Uterus (tissue), 4 donors: ENCODE data around the gene COL4A3. TPM values are rescaled to one million over a fixed set of nuclear protein-coding genes. Genes with fewer than 3 reads are reported as not detected.

Source experiments
- DNase-seq, 2 donors: peaks; one replicate each; pipeline ENCODE4 v3.0.0-alpha.2; 2019 to 2020
- H3K27ac ChIP-seq, 2 donors: fragments of 200-600 bp; sonication (generic); 1 replicate in 1 of 2; 2 replicates in 1 of 2; pipeline ENCODE4 v1.5.1; 2016 to 2018
- H3K27me3 ChIP-seq, 2 donors: fragments of 200-600 bp; sonication (generic); one replicate each; pipeline ENCODE4 v1.5.1; 2018 to 2019; ENCODE audit warnings: control low read depth in 1 of 2
- H3K36me3 ChIP-seq, 2 donors: fragments of 200-600 bp; sonication (generic); one replicate each; pipeline ENCODE4 v1.5.1; 2019; ENCODE audit warnings: control low read depth in 1 of 2
- H3K4me1 ChIP-seq, 2 donors: fragments of 200-600 bp; sonication (generic); one replicate each; pipeline ENCODE4 v1.5.1; 2018 to 2019; ENCODE audit warnings: control low read depth in 1 of 2
- H3K4me3 ChIP-seq, 2 donors: fragments of 200-600 bp; sonication (generic); 1 replicate in 1 of 2; 2 replicates in 1 of 2; pipeline ENCODE4 v1.5.1; 2018 to 2019; ENCODE audit warnings: mild to moderate bottlenecking in 1 of 2
- H3K9me3 ChIP-seq, 2 donors: fragments of 200-600 bp; sonication (generic); one replicate each; pipeline ENCODE4 v1.5.1; 2019; ENCODE audit warnings: control low read depth in 1 of 2
- POLR2A ChIP-seq, 2 donors: fragments of 450-650 bp; IDR thresholded peaks; one replicate each; pipeline ENCODE4 v1.6.1; 2016; ENCODE audit warnings: antibody characterized with exemption in 2 of 2, mild to moderate bottlenecking in 1 of 2, moderate library complexity in 1 of 2
- intact Hi-C: fragments of 100-400 bp; cut with DNase I; formaldehyde crosslinking; loops from one replicate; pipeline ENCODE4 v1.15.1; 2023; ENCODE audit warnings: low total_unique reads
- total RNA-seq, 4 donors: library from RNA; depleted of rRNA in 3 of 4; stranded (reverse); fragments of >200 nt in 3 of 4; gene quantifications; one replicate each; pipeline versions ENCODE4 v1.1.0 to v1.2.4, GENCODE V29; 2014 to 2023
- TF ChIP-seq, protein P1 (sequence below), 4 experiments: fragments of 200-600 bp in 2 of 4; fragments of 450-650 bp in 2 of 4; sonication (generic) in 2 of 4; IDR thresholded peaks; one replicate each; pipeline ENCODE4 v1.5.1; 2016 to 2019; ENCODE audit warnings: antibody characterized with exemption in 4 of 4, mild to moderate bottlenecking in 2 of 4, moderate library complexity in 1 of 4
- donor health status: DM: yes; HTN: yes; CAD: no.

The COL4A3 gene
- total RNA-seq = 1 to 10 TPM in 2 of 4 donors, under 1 TPM in 2; 0.26 to 7.6 (median 3.5) TPM

DNA sequence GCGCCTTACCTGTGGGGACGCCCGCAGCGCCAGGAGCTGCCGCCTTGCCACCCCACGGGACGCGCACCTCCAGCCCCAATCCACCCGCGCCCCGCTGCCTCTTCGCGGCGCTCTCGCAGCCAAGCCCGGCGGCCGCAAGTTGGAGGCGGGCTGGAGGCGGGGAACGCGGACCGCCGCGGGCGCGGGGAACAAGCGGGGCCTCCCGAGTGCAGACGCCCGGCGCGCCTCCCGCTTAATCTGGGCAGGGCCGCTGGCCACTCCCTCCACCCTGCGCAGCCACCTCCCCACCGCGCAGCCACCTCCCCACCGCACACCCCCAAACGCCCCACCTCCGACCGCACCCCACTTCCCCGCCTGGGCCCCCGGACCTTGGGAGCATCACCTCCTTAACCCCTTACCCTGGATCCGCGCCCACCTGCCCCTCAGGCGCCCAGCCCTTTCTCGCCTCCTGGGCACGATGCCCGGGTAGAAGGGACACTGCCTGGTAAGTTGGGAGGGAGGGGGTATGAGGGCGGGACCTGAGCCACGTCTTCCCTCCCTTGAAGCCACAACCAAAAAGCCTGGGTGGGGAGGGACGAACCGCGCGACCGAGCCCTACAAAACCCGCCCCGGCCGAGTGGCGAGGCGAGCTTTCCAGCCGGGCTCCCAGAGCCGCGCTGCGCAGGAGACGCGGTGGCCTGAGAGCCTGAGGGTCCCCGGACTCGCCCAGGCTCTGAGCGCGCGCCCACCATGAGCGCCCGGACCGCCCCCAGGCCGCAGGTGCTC lies at the start of gene COL4A3, which contains the start of gene COL4A4:
Gene COL4A3 (plus strand): TSS at position 627 of the 765 bp plus-strand sequence. CDS start 103 bp downstream, at position 730.
Gene COL4A4 (minus strand): TSS at position 208 of the 765 bp plus-strand sequence. CDS start 16,722 bp downstream, outside the sequence.
- TF ChIP-seq, protein P1, sequence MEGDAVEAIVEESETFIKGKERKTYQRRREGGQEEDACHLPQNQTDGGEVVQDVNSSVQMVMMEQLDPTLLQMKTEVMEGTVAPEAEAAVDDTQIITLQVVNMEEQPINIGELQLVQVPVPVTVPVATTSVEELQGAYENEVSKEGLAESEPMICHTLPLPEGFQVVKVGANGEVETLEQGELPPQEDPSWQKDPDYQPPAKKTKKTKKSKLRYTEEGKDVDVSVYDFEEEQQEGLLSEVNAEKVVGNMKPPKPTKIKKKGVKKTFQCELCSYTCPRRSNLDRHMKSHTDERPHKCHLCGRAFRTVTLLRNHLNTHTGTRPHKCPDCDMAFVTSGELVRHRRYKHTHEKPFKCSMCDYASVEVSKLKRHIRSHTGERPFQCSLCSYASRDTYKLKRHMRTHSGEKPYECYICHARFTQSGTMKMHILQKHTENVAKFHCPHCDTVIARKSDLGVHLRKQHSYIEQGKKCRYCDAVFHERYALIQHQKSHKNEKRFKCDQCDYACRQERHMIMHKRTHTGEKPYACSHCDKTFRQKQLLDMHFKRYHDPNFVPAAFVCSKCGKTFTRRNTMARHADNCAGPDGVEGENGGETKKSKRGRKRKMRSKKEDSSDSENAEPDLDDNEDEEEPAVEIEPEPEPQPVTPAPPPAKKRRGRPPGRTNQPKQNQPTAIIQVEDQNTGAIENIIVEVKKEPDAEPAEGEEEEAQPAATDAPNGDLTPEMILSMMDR (IDR thresholded peaks at IDR 0.05) = no peak
- no peak for TF ChIP-seq POLR2A (IDR thresholded peaks at IDR 0.05)
- peaks cover 0 to 13% of the 10 kb centered on the region in 2 donors for H3K4me1 ChIP-seq

GRCh38 chr2:227115761-227116160 lies 48.7 kb upstream of the COL4A3 start:
- Histone ChIP-seq H3K9me3 (no peaks in the 10 kb centered on the region), H3K27me3 (no peaks in the 10 kb centered on the region), H3K4me1 (no peaks in the 10 kb centered on the region), H3K36me3 (no peaks in the 10 kb centered on the region), H3K4me3 (no peak overlapping the region), H3K27ac (no peak overlapping the region)
- TF ChIP-seq, protein P1 (IDR thresholded peaks at IDR 0.05) = no peak
- TF ChIP-seq POLR2A (IDR thresholded peaks at IDR 0.05) = no peak
- no peak for DNase-seq
- intact Hi-C loops = no loop called here

More for the DNA sequence above, at the start of gene COL4A3, which contains the start of gene COL4A4:
- no peaks in the 10 kb centered on the region for H3K27me3 ChIP-seq
- H3K36me3 ChIP-seq = no peaks in the 10 kb centered on the region
- intact Hi-C loops = no loop called here
- peak within 1 kb of the TSS; percentile 9 to 51 for H3K4me3 ChIP-seq
- peak within 1 kb of the TSS in 1 of 2 donors; percentile 21 for H3K27ac ChIP-seq
- DNase-seq = peak; percentile 23 to 46
- H3K9me3 ChIP-seq = no peaks in the 10 kb centered on the region

GRCh38 chr2:227117027-227117426 lies 47.4 kb upstream of the COL4A3 start:
- no peak for DNase-seq
- no peaks in the 10 kb centered on the region for H3K36me3 ChIP-seq

GRCh38 chr2:227117852-227118251 lies 46.6 kb upstream of the COL4A3 start:
- Histone ChIP-seq H3K27me3 (no peaks in the 10 kb centered on the region), H3K9me3 (no peaks in the 10 kb centered on the region), H3K4me3 (no peak overlapping the region), H3K27ac (no peak overlapping the region), H3K4me1 (no peaks in the 10 kb centered on the region), H3K36me3 (no peaks in the 10 kb centered on the region)
- no peak for DNase-seq
- TF ChIP-seq, protein P1 (IDR thresholded peaks at IDR 0.05) = no peak
- no peak for TF ChIP-seq POLR2A (IDR thresholded peaks at IDR 0.05)
- intact Hi-C loops = no loop called here

More at GRCh38 chr2:227117027-227117426, 47.4 kb upstream of the COL4A3 start:
- intact Hi-C loops = no loop called here
- H3K27me3 ChIP-seq = no peaks in the 10 kb centered on the region
- H3K27ac ChIP-seq = no peak overlapping the region
- TF ChIP-seq, protein P1 (IDR thresholded peaks at IDR 0.05) = no peak
- no peak for TF ChIP-seq POLR2A (IDR thresholded peaks at IDR 0.05)
- H3K9me3 ChIP-seq = no peaks in the 10 kb centered on the region
- H3K4me3 ChIP-seq = no peak overlapping the region
- H3K4me1 ChIP-seq = no peaks in the 10 kb centered on the region

DNA sequence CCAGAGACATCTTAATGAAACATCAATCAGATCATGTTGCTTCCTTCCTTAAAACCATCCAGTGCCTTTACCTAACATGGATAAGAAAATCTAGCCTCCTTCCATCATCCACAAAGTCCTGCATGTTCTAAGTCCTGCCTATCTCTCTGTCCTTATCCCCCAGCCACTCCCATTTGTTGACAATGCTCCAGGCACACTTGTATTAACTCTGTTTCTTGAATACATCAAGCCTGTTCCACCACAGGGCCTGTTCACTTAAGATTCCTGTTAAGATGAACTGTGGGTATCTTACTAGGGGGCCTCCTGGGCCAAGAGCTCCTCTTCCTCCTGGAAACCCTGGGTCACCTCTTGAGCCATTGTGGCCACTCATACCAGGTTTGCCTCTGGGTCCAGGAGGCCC lies 46.1 kb upstream of the COL4A3 start:
- Histone ChIP-seq H3K27ac (no peak overlapping the region), H3K9me3 (no peaks in the 10 kb centered on the region), H3K4me1 (no peaks in the 10 kb centered on the region), H3K36me3 (no peaks in the 10 kb centered on the region), H3K4me3 (no peak overlapping the region), H3K27me3 (no peaks in the 10 kb centered on the region)
- TF ChIP-seq, protein P1 (IDR thresholded peaks at IDR 0.05) = no peak
- TF ChIP-seq POLR2A (IDR thresholded peaks at IDR 0.05) = no peak
- no peak for DNase-seq
- intact Hi-C loops = no loop called here
